Ovary (tissue), 3 donors: ENCODE data around the gene CACFD1.

Experiments used
- CTCF ChIP-seq, 3 donors: fragments of 450-650 bp in 2 of 3; fragments of 200-600 bp in 1 of 3; IDR thresholded peaks; one replicate each; pipeline versions ENCODE4 v1.5.1 to v1.8.0; 2016 to 2022; ENCODE audit warnings: antibody characterized with exemption in 3 of 3, mild to moderate bottlenecking in 1 of 3
- POLR2A ChIP-seq: fragments of 450-650 bp; IDR thresholded peaks from one replicate; pipeline ENCODE4 v1.6.1; 2017; ENCODE audit warnings: antibody characterized with exemption, mild to moderate bottlenecking, moderate library complexity
- donor health status: DM: no; HTN: no; CAD: no.

GRCh38 chr9:133454325-133454724 lies 5.5 kb upstream of the CACFD1 start:
- TF ChIP-seq CTCF (IDR thresholded peaks at IDR 0.05) (no peak), POLR2A (no peak)
